Measurements from ENCODE around the gene EMC8.

DNA sequence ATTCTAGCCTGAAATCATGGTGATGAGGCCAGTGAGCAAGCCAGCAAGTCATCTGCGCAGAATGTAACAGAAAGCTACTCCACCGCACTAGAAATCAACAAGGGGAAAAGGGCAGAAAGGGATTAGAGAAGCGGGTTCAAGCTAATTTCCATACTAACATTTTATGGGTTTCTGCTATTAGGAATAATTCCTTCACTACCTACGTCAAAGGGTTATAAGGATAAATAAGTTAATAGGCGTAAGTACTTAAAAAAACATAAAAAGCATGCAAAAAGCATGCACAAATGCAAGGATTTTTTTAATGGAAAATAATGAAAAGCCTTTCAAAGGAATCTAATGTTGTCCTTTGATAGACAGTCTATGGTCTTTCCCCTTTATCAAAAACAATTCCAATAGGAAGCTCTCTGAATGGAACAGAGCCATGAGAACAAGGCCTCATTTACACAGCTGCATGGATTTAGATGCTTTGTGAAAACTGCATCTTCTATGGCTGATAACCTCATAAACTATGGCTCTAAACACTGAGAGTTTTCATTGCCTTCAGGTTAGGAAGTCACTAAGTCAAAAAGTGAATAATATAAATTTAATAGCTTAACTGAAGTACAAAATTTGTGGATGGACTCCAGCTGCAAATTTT, 5.6 kb downstream of the EMC8 start:
- TF ChIP-seq, protein P1, sequence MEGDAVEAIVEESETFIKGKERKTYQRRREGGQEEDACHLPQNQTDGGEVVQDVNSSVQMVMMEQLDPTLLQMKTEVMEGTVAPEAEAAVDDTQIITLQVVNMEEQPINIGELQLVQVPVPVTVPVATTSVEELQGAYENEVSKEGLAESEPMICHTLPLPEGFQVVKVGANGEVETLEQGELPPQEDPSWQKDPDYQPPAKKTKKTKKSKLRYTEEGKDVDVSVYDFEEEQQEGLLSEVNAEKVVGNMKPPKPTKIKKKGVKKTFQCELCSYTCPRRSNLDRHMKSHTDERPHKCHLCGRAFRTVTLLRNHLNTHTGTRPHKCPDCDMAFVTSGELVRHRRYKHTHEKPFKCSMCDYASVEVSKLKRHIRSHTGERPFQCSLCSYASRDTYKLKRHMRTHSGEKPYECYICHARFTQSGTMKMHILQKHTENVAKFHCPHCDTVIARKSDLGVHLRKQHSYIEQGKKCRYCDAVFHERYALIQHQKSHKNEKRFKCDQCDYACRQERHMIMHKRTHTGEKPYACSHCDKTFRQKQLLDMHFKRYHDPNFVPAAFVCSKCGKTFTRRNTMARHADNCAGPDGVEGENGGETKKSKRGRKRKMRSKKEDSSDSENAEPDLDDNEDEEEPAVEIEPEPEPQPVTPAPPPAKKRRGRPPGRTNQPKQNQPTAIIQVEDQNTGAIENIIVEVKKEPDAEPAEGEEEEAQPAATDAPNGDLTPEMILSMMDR (IDR thresholded peaks at IDR 0.05; ENCODE audit: insufficient read depth, low read length, poor library complexity, severe bottlenecking) = no peak
- TF ChIP-seq EZH2phosphoT487 (conservative IDR thresholded peaks at IDR 0.05; ENCODE audit: low read length) = no peak
